Cardiac septum (tissue), 1 donor: Measurements from ENCODE around the gene UTF1. TPM values are rescaled to one million over a fixed set of nuclear protein-coding genes. Genes with fewer than 3 reads are reported as not detected.

Experiments used
- DNase-seq: peaks from one replicate; pipeline ENCODE4 v3.0.0-alpha.2; 2020; ENCODE audit warnings: low spot score
- intact Hi-C: fragments of 100-400 bp; cut with DNase I; formaldehyde crosslinking; loops from one replicate; pipeline ENCODE4 v1.14.0; 2022
- total RNA-seq: library from RNA; stranded (reverse); fragmentation: NEBNext Ultra II Directional; extraction: Animal tissue kit (Norgen Biotek cat#: 25700); gene quantifications from one replicate; pipeline ENCODE4 v1.2.1, GENCODE V29; 2021
- donor health status: DM: no; HTN: no; CAD: no.

The UTF1 gene
- total RNA-seq, 1 donor from 2014 or later: not detected

GRCh38 chr10:133195611-133196010 lies 34.4 kb upstream of the UTF1 start:
- DNase-seq: no peak
- intact Hi-C loops: no loop called here

GRCh38 chr10:133196221-133196915 lies 33.6 kb upstream of the UTF1 start:
- DNase-seq: no peak

GRCh38 chr10:133196936-133197758 lies 32.9 kb upstream of the UTF1 start:
- no peak for DNase-seq

More at GRCh38 chr10:133196221-133196915, 33.6 kb upstream of the UTF1 start:
- intact Hi-C loops: no loop called here

GRCh38 chr10:133197786-133198185 lies 32.2 kb upstream of the UTF1 start:
- intact Hi-C loops: no loop called here
- no peak for DNase-seq

More at GRCh38 chr10:133196936-133197758, 32.9 kb upstream of the UTF1 start:
- intact Hi-C loops: no loop called here

DNA sequence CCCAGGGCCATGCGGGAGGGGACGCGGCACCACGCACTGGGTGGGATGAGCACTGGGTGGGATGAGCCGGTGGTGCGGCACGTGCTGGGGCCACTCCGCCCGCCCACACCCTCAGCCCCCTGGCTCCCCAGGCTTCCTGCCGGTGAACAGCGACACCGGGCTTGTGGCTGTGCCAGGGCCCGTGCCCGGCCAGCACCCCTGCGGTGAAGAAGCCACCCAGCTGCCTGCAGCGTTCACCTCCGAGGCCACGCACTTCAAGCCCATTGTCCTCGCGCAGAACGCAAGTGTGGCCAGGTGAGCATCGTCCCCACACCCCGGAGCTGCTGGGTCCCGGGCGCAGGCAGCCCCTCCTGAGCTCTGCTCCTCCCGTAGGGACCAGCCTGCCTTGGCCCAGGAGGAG lies 31.8 kb upstream of the UTF1 start:
- intact Hi-C loops: no loop called here
- DNase-seq: no peak

DNA sequence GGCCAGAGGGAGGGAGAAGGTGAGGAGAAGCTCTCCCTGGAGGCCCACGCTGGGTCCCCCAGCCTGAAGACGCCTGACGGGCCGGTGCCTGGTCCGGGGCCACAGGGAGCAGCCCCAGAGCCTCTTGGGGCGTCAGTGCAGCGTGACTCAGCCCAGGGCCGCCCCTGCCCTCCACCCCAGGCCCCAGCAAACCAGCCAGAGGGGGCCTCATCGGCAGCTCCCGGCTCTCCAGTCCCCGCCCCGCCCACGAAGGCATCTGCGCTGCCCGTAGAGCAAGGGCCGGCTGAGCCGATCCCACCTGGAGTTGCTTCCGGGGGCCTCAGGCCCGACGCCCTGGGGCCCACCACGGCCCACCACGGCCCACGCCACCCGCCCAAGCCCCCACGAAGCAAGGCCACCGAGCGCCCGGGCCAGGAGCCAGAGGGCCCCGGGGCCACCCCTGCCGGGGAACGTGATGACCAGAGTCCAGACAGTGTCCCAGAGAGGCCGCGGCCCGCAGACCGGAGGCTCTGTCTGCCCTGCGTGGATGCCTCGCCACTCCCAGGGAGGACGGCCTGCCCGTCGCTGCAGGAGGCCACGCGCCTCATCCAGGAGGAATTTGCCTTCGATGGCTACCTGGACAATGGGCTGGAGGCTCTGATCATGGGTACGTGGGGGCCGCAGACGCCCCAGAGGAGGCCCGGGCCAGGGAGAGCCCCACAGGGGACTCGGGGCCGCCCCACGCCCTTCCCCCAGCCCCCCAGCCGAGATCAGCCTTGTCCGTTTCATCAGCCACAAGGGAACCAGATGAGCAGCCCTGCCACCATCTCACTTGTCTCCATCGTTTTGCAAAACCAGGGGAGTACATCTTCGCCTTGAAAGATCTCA lies 31.2 kb upstream of the UTF1 start:
- intact Hi-C loops: no loop called here
- DNase-seq: no peak

GRCh38 chr10:133199488-133199885 lies 30.5 kb upstream of the UTF1 start:
- intact Hi-C loops: no loop called here
- no peak for DNase-seq

GRCh38 chr10:133199992-133200611 lies 29.9 kb upstream of the UTF1 start:
- DNase-seq: no peak

DNA sequence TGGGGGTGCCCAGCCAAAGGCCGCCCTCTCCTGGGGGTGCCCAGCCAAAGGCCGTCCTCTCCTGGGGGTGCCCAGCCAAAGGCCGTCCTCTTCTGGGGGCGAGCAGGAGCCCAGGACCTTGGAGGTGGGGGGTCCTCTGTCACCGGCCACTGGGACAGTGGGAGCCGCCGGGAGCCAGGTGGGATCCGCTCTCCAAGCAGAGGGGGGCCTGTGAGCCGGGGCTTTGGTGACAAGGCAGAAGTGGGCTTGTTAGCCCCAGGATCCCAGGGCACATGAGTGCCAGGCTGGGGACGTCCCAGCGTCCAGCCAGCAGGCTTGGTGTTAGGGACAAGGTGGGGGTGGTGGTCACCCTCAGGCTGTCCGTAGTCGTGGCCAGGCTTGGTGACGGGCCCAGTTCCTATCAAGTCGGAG lies 29.4 kb upstream of the UTF1 start:
- intact Hi-C loops: no loop called here
- DNase-seq: no peak

More at GRCh38 chr10:133199992-133200611, 29.9 kb upstream of the UTF1 start:
- intact Hi-C loops: no loop called here

GRCh38 chr10:133201151-133201947 lies 28.7 kb upstream of the UTF1 start:
- intact Hi-C loops: no loop called here
- no peak for DNase-seq

DNA sequence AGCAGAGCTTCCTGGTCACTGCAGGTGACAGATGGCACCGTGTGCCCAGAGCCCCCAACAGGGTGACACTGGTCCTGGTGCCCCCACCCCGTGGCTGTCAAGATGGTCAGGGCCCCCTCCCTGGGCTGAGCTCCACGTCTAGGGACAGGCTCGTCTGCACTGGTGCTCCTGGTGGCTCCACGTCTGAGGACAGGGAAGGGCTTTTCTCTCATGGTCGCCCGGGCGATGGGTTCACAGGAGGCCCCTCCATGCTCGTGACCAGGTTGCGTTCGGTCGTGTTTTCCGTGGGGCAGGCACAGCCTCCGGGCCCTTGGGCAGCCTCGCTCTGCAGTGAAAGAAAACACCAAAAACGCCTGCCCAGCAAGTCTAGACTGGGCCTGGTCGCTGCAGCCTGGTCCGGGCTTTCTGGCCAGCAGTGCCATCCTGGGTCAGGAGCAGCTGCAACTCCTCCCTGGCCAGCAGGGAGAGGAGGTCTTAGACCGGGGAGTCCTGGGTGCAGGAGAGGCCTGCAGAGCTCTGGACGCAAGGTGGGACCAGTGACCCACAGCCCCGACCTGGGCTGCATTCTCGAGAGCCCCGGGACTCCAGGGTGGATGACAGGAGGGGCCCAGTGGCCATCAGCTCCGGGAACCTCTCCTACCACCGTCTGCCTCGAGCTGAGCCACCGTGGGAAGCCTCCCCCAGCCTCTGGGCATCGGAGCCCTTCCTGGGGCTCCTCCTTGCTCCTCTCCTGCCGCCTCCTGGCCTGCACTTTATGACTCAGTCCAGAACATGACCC lies 27.9 kb upstream of the UTF1 start:
- DNase-seq: no peak
- intact Hi-C loops: no loop called here

DNA sequence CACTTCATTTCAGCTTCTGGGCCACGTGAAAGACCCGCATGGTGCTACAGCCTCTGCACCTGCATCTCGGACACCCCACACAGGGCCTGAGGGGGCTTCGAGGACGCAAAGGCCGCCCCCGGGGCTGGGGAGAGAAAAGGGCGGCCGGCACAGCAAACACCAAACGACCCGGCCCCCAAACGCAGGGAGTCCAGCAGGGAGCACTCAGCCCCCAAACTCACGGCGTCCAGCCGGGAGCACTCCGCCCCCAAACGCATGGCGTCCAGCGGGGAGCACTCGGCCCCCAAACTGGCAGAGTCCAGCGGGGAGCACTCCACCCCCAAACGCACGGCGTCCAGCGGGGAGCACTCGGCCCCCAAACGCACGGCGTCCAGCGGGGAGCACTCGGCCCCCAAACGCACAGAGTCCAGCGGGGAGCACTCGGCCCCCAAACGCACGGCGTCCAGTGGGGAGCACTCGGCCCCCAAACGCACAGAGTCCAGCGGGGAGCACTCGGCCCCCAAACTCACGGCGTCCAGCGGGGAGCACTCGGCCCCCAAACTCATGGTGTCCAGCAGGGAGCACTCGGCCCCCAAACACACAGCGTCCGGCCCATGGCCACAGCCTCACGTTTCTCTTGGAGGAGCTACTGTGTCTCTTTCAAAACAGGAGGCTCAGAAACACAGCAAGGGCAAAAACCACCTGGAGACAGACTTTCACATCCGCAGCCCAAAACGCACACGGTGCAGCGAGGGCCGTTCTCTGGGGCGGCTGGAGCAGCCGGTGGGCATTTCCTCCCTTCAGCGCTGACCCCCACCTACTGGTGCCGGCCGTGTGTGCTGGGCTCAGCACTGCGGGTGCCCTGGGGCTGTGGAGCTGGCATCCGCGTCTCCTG lies 27.0 kb upstream of the UTF1 start:
- intact Hi-C loops: no loop called here
- no peak for DNase-seq

- DNase-seq: no peak
- intact Hi-C loops: no loop called here
Measured at GRCh38 chr10:133203652-133204195, 26.3 kb upstream of the UTF1 start.

DNA sequence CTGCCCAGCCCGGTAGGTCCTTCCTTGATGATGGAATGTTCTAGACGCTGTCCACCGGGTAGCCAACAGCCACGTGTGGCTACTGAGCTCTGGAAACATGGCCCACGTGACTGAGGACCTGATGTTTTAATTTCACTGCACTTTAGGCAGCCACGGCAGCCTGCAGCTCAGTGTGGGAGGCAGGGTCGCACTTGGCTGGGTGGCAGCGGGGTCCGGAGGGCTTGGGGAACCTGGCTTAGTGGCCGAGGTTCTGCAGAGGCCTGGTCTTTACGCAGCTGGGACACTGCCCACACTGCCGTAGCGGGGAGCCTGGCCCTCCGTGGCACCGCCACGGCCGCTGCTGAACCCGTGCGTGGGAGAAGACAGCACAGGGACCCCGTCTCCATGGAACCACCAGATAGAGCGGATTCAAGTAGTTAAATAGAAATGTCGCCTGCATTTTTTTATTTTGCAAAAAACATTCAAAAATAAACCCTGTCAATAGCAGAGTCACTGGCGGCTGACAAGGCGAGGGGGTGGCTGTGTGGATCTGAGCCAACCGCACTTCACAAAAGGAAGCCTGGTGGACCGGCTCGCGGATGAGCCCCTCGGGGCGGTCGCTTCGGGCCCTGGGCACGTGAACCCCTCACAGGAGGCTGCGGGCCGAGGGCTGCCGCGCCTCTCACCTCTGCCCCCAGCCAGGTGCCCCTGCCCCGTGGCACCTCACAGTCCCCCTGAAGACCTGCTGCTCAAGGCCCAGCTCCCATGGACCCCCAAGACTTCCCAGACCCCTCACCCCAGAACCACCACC lies 25.6 kb upstream of the UTF1 start:
- no peak for DNase-seq
- intact Hi-C loops: no loop called here

GRCh38 chr10:133205146-133205545 lies 24.9 kb upstream of the UTF1 start:
- DNase-seq: no peak
- intact Hi-C loops: no loop called here
